Measurements from ENCODE around the gene PAPPA.

PAPPA gene

DNA sequence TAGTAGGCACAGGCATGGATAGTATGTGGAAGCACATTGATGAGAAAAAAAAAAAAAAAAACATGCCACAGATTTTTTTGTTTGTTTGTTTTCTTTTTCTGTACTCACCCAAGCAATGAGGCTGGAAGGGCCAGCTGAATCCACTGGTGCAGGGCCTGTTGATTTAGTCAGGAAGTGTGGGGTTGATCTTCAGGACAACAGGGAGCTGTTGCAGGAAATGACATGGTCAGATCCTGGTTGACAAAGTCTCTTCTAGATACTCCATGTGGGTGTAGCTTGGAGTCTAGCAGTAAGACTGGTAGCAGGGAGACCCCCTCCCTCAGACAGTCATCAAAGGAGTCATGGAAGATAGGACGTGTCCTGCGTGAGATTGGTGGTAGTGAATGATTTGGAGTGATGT, 191.8 kb downstream of the PAPPA start:
- no peak for DNase-seq (ENCODE audit: low read depth)

DNA sequence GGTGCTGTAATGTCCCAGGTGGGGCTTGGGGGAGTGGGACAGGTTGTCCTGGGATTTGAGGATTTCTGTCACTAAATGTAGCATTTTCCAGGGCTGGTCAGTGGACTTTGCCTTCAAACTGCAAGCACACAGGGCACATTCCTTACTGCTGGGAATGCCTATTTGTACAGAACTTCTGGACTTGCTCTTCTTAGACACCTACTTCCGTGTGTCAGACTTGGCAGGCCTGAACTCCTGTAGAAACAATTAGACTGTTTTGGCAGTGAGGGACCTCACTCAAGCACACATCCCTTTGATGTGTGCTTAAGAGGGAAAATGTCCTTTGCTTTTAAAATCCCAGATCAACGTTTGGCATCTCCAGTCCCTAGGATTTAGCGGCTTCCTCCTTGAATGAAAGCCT, 192.2 kb downstream of the PAPPA start:
- DNase-seq (ENCODE audit: low read depth): no peak

DNA sequence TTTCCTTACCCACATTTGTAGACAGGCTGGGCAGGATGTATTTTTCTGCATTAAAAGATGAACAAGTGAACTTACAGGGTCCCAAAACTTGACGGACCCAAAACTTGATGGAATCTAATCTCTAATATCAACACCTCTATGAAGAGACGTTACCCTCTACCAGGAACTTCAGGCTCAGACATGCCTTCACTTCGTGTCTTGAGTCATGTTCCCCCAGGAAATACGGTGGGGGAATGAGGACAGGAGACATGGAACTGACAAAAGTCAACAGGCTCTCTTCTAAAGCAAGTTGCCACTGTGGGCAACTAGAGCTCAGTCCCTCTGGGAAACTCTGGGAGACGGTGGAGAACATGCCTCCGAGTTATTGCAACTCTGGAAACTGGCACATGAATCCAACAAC, 196.1 kb downstream of the PAPPA start:
- DNase-seq (ENCODE audit: low read depth): no peak

DNA sequence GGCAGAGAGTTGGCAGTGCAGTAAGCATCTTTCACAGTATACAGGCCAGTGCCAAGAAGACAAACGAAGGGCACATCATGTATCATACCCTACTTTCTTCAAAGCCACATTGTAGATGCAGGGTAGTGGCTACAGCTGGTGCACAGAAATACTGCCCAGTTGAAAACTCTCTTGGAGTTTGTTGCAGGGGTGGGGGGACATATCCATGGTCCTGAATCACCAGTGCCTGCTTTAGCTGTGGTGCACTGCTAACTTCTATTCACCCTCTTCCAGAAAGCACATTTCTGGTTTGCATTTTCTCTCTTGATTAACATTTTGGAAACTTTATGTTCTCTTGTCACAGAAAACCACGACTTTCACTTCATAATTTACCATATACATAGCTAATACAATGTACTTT, 196.6 kb downstream of the PAPPA start:
- DNase-seq (ENCODE audit: low read depth): no peak

DNA sequence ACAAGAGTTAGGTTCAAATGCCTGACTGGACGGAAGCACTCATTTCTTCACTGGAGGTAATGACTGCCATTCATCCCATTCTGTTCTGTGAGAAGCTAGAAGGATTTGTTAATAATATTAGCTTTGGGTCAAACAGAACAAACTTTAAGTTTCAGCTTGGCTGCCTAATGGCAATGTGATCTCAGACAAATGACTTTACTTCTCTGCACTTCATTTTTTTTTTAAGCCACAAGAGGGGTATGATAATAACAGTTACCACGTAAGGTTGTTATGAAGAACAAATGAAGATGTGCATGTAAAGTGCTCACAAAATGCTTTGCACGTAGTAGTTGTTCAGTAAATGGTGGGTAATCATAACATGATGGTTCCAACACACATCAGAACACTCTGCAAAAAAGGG, 199.4 kb downstream of the PAPPA start:
- no peak for DNase-seq (ENCODE audit: low read depth)

DNA sequence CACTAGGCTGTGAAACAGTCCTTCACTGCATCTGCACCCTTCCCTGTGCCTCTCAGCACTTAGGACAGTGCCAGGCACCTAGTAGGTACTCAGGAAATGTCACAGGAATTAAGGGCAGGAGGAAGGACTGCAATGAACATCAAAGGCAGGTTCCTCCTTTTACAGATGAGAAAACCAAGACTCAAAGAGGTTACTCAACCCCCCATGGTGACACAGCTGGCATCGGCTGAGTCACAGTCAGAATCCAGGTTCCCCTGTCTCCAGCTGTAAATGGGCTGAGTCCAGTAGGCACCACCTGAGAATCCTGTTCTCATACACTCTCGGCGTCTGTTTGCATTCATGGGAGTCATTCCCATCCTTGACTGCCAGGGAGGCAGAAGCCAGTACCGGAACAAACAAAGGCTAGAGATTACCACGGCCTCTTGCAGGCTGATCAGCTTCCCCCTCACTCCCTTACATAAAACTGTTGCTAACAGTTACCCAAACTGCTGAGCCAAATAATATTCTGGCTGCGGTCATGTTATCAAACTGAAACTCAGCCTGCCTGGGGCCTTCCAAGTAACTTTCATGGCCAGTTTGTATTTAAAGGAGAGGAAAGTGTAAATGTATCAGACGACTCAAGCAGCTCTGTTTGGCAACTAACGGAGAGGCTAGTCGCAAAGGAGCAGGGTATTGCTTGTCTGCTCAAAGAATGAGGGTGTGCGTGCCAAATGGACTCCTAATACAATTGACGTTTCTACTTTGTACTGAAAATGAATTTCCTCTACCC, 201.7 kb downstream of the PAPPA start:
- DNase-seq (ENCODE audit: low read depth): no peak

DNA sequence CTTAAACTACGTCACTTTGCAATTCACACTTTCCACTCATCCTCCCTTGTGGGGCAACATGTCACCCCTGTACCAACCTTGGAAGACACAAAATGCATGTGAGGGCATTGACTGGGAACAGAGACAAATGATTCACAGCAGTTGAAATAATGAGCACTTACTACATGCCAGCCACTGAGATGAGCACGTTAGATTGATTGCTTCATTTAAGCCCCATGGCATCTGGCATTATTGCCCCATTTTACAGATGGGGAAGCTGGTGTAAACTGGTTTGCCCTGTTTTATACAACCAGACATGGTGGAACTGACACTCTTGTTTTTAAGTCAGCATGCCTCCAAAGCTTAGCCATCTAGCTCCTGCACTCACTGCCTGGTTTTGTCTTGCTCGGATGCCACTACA, 204.7 kb downstream of the PAPPA start:
- no peak for DNase-seq (ENCODE audit: low read depth)

DNA sequence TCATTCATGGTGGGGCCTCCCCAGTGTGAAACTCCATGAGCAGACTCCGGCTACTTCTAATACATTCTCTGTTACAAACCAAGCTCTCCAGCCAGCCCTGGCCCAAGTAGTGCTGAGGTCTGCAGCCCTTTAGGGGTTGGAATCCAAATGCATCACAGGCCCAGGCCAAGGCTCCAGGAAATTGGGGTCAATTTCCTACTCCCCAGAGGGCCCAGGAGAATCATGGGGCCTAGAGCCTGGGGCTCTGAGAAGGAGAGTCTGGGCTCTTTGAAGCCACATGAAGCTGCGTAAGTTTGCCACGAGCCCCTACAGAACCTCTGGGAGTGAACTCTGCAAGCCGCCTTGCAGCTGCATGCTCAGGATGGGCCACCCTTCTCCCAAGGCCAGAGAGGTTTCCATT, 206.4 kb downstream of the PAPPA start:
- DNase-seq (ENCODE audit: low read depth): no peak

DNA sequence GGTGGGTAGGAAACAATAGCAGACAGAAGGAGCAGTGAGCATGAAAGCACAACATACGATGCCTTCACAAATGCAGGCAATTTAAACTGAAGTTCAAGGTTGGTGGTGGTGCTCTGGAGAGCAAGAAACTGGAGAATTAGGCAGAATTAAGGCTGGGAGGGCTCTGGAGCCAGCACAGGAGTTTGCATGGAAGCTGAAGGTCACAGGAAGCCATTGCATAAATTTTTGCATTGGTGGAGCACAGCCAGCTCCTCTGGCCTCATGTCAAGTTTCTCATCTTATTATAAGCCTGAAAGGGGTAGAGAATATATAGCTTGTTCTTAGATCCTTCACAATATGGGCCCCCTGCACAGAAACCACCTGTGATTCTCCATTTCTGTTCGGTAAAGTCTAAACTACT, 207.4 kb downstream of the PAPPA start:
- no peak for DNase-seq (ENCODE audit: low read depth)

DNA sequence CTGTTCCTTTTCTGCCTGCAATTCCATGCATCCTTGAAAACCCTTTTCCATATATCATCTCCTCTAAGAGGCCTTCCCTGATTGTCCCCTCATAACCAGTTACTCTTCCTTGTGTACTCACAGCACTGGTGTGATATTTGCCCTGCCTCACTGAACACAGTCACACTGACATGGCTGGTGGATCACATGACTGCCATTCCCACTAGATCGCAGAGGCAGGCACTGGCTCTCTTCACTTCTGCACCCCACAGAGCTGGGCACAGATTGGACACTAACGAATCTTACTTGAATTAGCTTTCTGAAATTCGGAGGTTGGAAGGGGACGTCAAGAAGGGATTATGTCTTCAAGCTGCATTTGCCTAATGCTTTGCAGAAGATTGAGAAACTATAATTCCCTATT, 208.0 kb downstream of the PAPPA start:
- no peak for DNase-seq (ENCODE audit: low read depth)

DNA sequence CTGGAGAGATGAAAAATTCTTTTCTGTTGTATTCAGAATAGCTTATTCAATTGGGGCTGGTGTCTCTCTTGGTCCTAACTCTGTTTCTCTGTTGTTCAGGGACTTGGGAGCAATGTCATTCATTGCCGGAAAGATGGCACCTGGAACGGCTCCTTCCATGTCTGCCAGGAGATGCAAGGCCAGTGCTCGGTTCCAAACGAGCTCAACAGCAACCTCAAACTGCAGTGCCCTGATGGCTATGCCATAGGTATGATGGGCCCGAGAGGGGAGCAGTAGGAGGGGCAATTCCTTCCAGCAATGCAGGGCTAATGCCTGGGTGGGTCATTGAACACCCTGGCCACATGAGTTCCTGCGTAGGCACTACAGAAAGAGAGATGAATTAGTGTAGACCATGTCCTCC, 208.9 kb downstream of the PAPPA start:
- no peak for DNase-seq (ENCODE audit: low read depth)

DNA sequence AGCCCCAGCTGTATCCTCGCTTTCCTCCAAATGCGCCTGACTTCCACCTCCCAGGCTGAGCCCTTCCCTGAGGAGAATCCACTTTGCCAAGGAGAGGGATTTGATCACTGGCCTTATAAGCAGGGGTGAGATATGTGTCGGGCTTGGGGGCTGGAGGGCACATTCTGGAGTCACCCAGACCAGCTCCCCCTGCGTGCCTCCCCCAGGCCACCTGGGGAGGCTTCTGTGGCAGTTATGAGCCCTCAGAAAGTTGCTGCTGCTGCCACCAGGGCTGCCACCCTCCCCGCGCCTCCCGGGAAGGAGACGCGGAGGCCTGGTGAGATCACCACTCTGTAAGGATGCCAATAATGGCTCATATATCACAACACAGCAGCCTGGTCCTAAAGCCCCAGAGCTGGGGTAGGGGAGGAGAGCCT, 211.5 kb downstream of the PAPPA start:
- no peak for DNase-seq (ENCODE audit: low read depth)

DNA sequence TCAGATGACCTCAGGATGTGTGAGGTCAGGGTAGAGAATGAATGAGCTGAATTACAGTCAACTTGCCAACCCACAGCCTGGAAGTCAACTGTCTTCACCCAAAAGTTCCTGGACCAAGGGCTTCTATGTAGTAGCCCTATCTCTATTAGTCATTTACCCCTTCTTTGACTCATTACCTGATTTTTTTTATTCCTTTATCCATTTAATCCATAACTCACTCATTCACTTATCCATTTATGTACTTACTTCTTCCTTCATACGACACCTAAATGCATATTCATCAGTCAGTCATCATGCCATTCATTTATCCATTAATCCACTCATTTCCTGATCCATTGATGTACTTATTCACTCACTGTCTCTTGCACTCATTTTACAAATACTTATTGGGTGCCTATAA, 212.7 kb downstream of the PAPPA start:
- no peak for DNase-seq (ENCODE audit: low read depth)

DNA sequence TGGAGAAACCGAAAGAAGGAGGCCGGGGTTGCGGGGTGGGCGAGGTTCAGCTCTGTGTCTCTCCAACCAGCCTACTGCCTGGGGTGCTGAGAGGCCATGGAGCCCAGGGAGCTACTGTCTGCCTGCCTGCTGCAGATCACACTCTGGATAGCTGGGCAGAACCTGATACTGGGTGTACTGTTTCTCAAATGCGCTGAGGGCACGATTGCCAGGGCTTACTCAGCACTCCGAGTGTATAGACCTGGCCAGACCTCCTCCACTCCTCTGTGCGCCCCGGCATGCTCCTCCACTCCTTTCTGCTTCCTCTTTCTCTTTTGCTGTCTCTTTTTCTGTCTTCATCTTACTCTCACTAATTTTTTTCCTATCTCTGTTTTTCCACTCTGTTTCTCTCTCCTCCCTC, 215.1 kb downstream of the PAPPA start:
- no peak for DNase-seq (ENCODE audit: low read depth)

DNA sequence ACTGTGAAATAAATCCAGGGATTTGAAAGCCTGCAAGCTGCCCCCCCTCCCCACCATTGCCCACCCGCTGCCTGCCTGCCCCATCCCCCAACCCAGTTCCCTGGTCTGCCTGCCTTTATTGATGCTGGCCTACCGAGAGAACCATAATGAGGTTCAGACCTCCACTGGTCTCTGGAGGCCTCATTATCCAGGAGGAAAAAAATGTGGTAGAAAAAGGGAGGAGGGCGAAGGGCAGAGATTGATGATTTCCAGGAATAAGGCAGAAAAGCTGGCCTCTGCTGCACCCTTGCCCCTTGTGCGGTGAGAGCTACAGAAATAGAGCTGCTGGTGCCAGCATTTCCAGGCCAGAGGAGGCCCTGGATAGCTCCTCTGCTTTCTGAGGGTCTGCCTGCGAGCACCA, 216.1 kb downstream of the PAPPA start:
- DNase-seq (ENCODE audit: low read depth): no peak

DNA sequence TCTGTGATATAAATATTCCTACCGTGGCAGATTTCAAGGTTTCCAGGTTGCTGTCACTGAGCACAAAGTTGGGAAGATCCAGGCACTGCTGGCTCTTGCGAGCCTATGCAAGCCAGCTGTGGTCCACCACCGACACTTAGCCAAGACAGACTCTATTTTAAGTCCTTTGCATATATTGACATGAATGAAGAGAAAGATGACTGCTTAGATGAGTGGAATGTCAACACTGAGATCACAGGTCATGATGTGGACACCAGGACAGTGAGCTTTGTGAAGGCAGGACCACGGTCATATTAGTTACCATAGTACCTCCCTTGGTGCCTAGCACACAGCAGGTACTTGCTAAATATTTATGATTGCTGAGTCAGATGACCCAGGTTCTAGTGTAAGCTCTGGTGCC, 217.0 kb downstream of the PAPPA start:
- DNase-seq (ENCODE audit: low read depth): no peak

DNA sequence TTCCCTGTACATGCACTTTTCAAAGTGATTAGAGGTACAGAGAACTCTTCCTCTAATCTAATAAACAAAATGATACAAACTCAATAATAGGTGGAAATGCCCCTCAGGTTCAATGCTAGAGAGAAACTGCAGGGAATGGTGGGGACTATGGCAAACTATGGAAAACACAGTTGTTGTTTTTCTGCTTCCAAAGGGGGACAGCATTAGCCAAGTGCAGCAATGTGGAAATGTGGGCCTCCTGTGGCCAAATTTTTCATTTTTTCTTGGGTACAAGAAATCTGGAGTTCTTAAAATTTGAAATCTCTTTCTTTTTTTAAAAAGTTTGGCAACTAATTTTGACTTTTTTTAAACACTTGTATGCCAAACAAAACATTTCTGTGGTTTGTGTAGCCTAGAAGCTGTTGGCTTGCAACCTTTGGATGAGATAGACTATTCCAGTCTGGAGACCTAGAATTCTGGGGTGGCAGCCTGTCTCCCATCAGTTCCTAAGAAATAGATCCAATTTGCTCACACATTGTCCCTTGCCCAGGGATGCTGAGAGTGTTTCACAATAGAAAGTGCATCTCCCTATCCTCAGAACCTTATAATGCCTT, 218.6 kb downstream of the PAPPA start:
- DNase-seq (ENCODE audit: low read depth): no peak

DNA sequence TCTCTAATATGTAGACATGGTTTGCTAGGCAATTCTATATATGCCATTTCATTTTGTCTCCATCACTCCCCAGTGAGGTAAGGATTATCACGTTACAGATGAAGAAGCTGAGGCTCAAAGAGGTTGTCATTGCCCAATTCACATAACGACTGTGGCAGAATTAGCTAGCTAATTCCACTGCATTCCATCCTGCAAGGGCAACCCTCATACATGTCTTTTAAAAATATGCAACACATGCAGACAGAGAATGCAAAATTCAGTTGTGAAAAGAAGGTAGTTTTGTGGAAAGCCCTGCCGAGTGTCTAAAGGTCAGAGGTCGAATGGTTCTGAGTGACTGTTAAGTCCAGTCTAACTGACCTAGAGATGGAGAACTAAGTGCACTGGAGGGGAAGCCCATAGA, 219.2 kb downstream of the PAPPA start:
- DNase-seq (ENCODE audit: low read depth): no peak

DNA sequence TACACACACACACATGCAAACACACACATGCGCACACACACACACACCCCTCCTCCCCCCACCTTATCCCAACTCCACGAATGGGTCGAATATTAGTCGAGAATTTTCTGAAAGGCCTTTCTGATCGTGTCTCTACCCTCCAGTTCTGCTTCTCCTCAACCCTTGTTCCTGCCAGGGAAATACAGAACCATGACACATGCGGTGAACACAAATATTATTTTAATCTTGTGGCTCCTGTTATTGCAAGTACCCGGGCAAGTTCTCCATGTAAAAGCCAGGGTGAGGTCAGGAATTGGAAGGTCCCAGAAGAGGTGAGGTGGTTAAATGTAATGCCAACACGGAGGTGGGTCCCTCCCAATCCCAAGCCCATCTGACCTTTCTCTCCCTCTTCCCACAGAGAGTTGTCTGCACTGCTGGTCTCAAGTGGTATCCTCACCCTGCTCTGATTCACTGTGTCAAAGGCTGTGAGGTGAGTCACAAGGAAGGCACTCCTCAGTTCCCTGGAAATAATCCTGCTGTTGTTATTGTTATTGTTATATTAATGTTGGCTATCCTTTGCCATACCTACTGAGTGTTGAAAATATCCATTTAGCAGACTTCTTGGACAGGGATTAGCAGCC, 223.7 kb downstream of the PAPPA start:
- DNase-seq (ENCODE audit: low read depth): no peak

DNA sequence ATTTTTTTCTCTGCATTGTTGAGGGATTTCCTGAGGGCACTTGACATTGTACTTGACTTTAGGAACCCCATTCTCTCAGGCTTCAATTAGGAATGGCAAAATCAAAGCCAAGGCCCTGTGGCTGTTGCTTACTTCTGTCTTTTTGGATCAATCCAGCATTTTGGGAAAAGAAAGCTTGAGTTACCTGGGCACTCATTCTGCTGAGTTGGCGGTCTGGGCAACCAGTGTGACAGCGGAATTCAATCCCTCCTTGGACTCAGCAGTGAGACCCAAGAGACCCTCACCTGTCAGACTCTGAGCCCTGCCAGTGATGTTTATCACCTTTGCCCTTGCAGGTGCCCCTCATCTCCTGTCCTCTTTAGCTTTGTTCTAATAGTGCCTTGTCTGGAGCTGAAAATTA, 225.3 kb downstream of the PAPPA start:
- DNase-seq (ENCODE audit: low read depth): no peak

DNA sequence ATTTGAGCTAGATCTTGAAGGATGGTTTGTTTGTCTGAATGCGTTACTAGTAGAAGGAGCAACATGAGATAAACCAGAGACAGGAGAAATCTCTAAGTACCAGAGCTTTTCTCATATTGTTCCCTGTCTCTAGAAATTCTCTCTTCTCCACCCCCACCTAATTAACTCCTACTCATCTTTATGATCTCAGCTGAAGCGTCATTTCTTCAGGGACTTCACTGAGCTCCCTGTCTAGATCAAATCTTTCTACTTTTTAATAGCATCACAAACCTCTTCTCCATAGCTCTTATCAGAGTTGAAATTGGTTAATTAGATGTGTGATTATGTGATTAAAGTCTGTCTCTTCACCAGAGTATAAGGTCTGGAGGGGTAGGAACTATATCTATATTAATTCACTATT, 226.2 kb downstream of the PAPPA start:
- DNase-seq (ENCODE audit: low read depth): no peak

DNA sequence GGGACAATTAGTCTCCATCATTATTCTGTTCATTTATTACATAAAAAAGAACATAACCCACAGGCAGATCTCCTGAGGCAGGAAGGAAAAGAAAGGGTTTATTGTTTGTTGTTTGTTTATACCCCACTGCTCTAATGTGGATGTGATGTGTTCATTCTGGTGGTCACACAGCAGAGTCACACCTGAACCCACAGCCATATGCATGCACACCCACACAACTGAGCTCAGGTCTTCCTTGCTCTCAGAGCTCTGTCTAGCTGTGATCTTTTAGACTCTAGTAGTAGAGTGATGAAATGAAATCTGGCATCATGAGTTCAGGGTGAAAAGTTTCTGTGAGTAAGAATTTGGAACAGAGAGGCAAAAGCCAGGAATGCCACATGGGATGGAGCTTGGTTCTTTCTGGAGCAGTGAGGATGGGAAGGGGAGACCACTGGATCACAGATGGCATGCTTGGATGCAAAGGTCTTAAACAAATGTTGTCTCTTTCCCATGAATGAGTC, 227.0 kb downstream of the PAPPA start:
- no peak for DNase-seq (ENCODE audit: low read depth)

DNA sequence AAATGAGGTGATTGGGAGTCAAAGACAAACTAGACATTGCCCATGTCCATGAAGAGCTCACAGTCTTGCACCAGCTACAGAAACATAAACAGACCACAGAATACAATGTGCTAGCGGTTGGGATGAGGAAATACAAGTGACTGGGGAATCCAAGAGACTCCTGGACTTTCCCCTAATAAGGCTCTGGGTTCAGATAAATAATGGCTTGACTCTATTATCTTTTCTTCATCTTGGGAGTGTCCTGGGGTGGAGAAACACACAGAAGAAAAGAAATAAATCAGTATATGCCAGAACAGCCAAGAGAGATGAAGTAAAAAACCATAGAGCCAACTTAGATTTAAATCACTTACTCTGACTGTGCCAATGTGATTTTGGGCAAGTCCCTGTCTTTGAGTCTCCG, 227.8 kb downstream of the PAPPA start:
- no peak for DNase-seq (ENCODE audit: low read depth)

DNA sequence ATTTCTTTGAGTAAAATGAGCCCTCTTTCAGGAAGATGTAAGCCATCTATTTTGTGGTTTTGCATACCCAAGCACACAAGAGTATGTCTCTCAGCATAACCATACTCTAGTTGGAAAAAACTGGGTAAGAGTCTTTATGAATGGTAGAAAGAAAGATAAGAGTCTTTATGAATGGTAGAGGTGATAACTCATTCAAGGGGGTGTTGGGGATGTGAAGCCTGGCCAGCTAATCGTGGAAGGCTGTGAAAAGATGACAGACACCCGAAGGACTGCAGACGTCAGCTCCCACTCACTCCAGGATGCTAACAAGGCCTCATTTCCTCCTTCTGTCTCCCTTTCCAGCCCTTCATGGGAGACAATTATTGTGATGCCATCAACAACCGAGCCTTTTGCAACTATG, 228.5 kb downstream of the PAPPA start:
- no peak for DNase-seq (ENCODE audit: low read depth)
